Liver (tissue), 3 donors: ENCODE data around the gene CCP110.

ENCODE experiments used
- EGR1 ChIP-seq, 2 donors: IDR thresholded peaks; 2 replicates each; pipeline ENCODE4 v1.6.1; 2016 to 2018; ENCODE audit warnings: antibody characterized with exemption in 2 of 2, low read depth in 2 of 2
- HNF4A ChIP-seq, 2 donors: conservative IDR thresholded peaks; 2 replicates each; pipeline ENCODE4 v1.6.1; 2016; ENCODE audit warnings: antibody characterized with exemption in 2 of 2, mild to moderate bottlenecking in 2 of 2
- JUND ChIP-seq, 2 donors: IDR thresholded peaks; 2 replicates each; pipeline ENCODE4 v1.6.1; 2016; ENCODE audit warnings: antibody characterized with exemption in 2 of 2
- RAD21 ChIP-seq, 2 donors: IDR thresholded peaks; 2 replicates each; pipeline ENCODE4 v1.6.1; 2016; ENCODE audit warnings: antibody characterized with exemption in 2 of 2, mild to moderate bottlenecking in 2 of 2
- SP1 ChIP-seq: IDR thresholded peaks from 2 replicates; pipeline ENCODE4 v1.6.1; 2018; ENCODE audit warnings: antibody characterized with exemption, mild to moderate bottlenecking
- TF ChIP-seq, protein P1 (sequence below): fragments of 150-350 bp; IDR thresholded peaks from 2 replicates; pipeline ENCODE4 v1.5.1; 2017; ENCODE audit warnings: improper control_type of control experiment, low read depth, low read length; ENCODE audit not compliant: missing input control
- TF ChIP-seq, protein P2 (sequence below): IDR thresholded peaks from 2 replicates; pipeline ENCODE4 v1.6.1; 2016; ENCODE audit warnings: antibody characterized with exemption
- TF ChIP-seq, protein P3 (sequence below): IDR thresholded peaks from 2 replicates; pipeline ENCODE4 v1.6.1; 2016; ENCODE audit warnings: antibody characterized with exemption
- TF ChIP-seq, protein P4 (sequence below): IDR thresholded peaks from 2 replicates; pipeline ENCODE4 v1.6.1; 2016; ENCODE audit warnings: antibody characterized with exemption
- donor health status: healthy.
- donor health status: healthy.

DNA sequence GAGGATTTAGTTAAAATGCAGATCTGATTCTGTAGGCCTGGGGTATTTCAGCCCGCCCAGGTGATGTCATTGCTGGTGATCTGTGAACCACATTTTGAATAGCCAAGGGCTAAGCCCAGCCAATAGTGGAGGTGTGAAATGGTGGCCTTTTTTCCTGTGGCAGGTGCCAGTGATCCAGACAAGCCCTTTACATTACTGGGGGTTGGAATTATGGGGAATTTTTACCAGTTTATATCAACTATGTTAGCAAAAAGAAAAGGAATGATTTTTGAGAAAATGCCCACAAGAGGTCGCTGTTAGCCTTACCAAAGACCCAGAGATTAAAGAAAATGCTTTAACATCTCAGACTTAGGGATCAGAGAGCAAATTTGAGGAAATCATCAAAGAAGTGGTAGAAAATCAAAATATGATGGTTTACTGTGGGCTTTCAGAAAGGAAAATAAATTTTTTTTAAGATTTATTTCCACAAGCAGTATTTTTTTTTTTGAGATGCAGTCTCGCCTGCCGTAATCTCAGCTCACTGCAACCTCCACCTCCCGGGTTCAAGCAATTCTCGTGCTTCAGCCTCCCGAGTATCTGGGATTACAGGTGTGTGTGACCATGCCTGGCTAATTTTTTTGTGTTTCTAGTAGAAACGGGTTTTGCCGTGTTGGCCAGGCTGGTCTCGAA, 35.6 kb downstream of the CCP110 start:
- TF ChIP-seq, protein P1, sequence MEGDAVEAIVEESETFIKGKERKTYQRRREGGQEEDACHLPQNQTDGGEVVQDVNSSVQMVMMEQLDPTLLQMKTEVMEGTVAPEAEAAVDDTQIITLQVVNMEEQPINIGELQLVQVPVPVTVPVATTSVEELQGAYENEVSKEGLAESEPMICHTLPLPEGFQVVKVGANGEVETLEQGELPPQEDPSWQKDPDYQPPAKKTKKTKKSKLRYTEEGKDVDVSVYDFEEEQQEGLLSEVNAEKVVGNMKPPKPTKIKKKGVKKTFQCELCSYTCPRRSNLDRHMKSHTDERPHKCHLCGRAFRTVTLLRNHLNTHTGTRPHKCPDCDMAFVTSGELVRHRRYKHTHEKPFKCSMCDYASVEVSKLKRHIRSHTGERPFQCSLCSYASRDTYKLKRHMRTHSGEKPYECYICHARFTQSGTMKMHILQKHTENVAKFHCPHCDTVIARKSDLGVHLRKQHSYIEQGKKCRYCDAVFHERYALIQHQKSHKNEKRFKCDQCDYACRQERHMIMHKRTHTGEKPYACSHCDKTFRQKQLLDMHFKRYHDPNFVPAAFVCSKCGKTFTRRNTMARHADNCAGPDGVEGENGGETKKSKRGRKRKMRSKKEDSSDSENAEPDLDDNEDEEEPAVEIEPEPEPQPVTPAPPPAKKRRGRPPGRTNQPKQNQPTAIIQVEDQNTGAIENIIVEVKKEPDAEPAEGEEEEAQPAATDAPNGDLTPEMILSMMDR = peak; percentile 50
- TF ChIP-seq, protein P2, sequence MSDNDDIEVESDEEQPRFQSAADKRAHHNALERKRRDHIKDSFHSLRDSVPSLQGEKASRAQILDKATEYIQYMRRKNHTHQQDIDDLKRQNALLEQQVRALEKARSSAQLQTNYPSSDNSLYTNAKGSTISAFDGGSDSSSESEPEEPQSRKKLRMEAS = no peak
- TF ChIP-seq JUND (IDR thresholded peaks at IDR 0.05) = no peak
- TF ChIP-seq EGR1 (IDR thresholded peaks at IDR 0.05; ENCODE audit: low read depth in 2 of 2) = no peak
- no peak for TF ChIP-seq HNF4A (conservative IDR thresholded peaks at IDR 0.05)
- TF ChIP-seq, protein P3, sequence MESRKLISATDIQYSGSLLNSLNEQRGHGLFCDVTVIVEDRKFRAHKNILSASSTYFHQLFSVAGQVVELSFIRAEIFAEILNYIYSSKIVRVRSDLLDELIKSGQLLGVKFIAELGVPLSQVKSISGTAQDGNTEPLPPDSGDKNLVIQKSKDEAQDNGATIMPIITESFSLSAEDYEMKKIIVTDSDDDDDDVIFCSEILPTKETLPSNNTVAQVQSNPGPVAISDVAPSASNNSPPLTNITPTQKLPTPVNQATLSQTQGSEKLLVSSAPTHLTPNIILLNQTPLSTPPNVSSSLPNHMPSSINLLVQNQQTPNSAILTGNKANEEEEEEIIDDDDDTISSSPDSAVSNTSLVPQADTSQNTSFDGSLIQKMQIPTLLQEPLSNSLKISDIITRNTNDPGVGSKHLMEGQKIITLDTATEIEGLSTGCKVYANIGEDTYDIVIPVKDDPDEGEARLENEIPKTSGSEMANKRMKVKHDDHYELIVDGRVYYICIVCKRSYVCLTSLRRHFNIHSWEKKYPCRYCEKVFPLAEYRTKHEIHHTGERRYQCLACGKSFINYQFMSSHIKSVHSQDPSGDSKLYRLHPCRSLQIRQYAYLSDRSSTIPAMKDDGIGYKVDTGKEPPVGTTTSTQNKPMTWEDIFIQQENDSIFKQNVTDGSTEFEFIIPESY = no peak
- TF ChIP-seq RAD21 (IDR thresholded peaks at IDR 0.05) = peak; percentile 69 to 79
- TF ChIP-seq, protein P4, sequence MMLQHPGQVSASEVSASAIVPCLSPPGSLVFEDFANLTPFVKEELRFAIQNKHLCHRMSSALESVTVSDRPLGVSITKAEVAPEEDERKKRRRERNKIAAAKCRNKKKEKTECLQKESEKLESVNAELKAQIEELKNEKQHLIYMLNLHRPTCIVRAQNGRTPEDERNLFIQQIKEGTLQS = no peak
- no peak for TF ChIP-seq SP1
